Osteoblast (primary cell): ENCODE data around the gene ABCD1. TPM values are rescaled to one million over a fixed set of nuclear protein-coding genes. Genes with fewer than 3 reads are reported as not detected.

Source experiments
- DNase-seq: peaks from one replicate; pipeline ENCODE4 v3.0.0; 2011; ENCODE audit warnings: low spot score, mixed read lengths; ENCODE audit not compliant: insufficient read length; ENCODE audit errors: missing footprints
- H2AFZ ChIP-seq: 2 replicates; pipeline ENCODE4 v1.6.0; 2011; ENCODE audit warnings: mild to moderate bottlenecking, low read length
- H3K27ac ChIP-seq: 2 replicates; pipeline ENCODE4 v1.5.1; 2011; ENCODE audit warnings: mild to moderate bottlenecking, low read depth, low read length, moderate library complexity
- H3K27me3 ChIP-seq: 2 replicates; pipeline ENCODE4 v1.6.0; 2012; ENCODE audit warnings: mild to moderate bottlenecking, control low read depth, inconsistent platforms, low read length, moderate library complexity; ENCODE audit not compliant: insufficient read depth
- H3K36me3 ChIP-seq: 2 replicates; pipeline ENCODE4 v1.5.1; 2011; ENCODE audit warnings: mild to moderate bottlenecking, low read length, control low read depth, moderate library complexity; ENCODE audit not compliant: insufficient read depth
- H3K4me1 ChIP-seq: 2 replicates; pipeline ENCODE4 v1.5.1; 2011; ENCODE audit warnings: mild to moderate bottlenecking, low read length, control low read depth, moderate library complexity; ENCODE audit not compliant: insufficient read depth
- H3K4me2 ChIP-seq: 2 replicates; pipeline ENCODE4 v1.6.0; 2011; ENCODE audit warnings: mild to moderate bottlenecking, low read length; ENCODE audit not compliant: insufficient read depth
- H3K4me3 ChIP-seq: fragments of 200-600 bp; sonication (generic); 3 replicates; pipeline ENCODE4 v1.5.1; 2012; ENCODE audit warnings: mild to moderate bottlenecking, low read length, inconsistent platforms; ENCODE audit not compliant: insufficient read depth
- H3K79me2 ChIP-seq: 2 replicates; pipeline ENCODE4 v1.6.0; 2012; ENCODE audit warnings: mild to moderate bottlenecking, low read length, control low read depth, inconsistent platforms; ENCODE audit not compliant: insufficient read depth
- H3K9me3 ChIP-seq: 2 replicates; pipeline ENCODE4 v1.5.1; 2011; ENCODE audit warnings: low read depth, low read length, control low read depth
- H4K20me1 ChIP-seq: 2 replicates; pipeline ENCODE4 v1.6.0; 2012; ENCODE audit warnings: mild to moderate bottlenecking, low read length, control low read depth; ENCODE audit not compliant: insufficient read depth
- CTCF ChIP-seq: IDR thresholded peaks from 2 replicates; pipeline ENCODE4 v1.5.1; 2011; ENCODE audit warnings: mild to moderate bottlenecking, low read depth, low read length, moderate library complexity; ENCODE audit errors: extremely low read depth
- total RNA-seq: library from RNA; depleted of rRNA; stranded (reverse); fragments of >200 nt; gene quantifications from 2 replicates; pipeline ENCODE4 v1.2.3, GENCODE V29; 2012

The ABCD1 gene
- total RNA-seq, 1 donor, result 16.3 TPM

- H3K4me3 ChIP-seq, result no peak overlapping the region
- DNase-seq, result no peak
Measured at GRCh38 chrX:153783378-153784013, 58.8 kb downstream of the ABCD1 start.

GRCh38 chrX:153784325-153784967, 59.8 kb downstream of the ABCD1 start:
- Histone ChIP-seq H3K9me3 (no peaks in the 10 kb centered on the region), H3K79me2 (peaks cover under 1% of the 10 kb centered on the region), H4K20me1 (no peaks in the 10 kb centered on the region), H3K36me3 (peaks cover 4% of the 10 kb centered on the region), H3K27ac (no peak overlapping the region), H3K4me2 (no peak overlapping the region), H3K4me3 (no peak overlapping the region), H3K4me1 (peaks cover 2% of the 10 kb centered on the region), H2AFZ (no peak overlapping the region), H3K27me3 (no peaks in the 10 kb centered on the region)
- no peak for DNase-seq
- no peak for TF ChIP-seq CTCF

More at GRCh38 chrX:153783378-153784013, 58.8 kb downstream of the ABCD1 start:
- no peak for TF ChIP-seq CTCF
- Histone ChIP-seq H3K27ac (no peak overlapping the region), H3K4me2 (no peak overlapping the region), H3K79me2 (no peaks in the 10 kb centered on the region), H2AFZ (no peak overlapping the region), H3K4me1 (peaks cover 2% of the 10 kb centered on the region), H4K20me1 (no peaks in the 10 kb centered on the region), H3K9me3 (no peaks in the 10 kb centered on the region), H3K36me3 (peaks cover 4% of the 10 kb centered on the region), H3K27me3 (no peaks in the 10 kb centered on the region)

GRCh38 chrX:153786669-153787068, 62.0 kb downstream of the ABCD1 start:
- Histone ChIP-seq H2AFZ (no peak overlapping the region), H4K20me1 (peaks cover 6% of the 10 kb centered on the region), H3K4me2 (no peak overlapping the region), H3K4me3 (no peak overlapping the region), H3K9me3 (no peaks in the 10 kb centered on the region), H3K79me2 (peaks cover 22% of the 10 kb centered on the region), H3K27ac (no peak overlapping the region), H3K4me1 (no peaks in the 10 kb centered on the region), H3K27me3 (no peaks in the 10 kb centered on the region), H3K36me3 (peaks cover 4% of the 10 kb centered on the region)
- TF ChIP-seq CTCF, result no peak
- no peak for DNase-seq

- H4K20me1 ChIP-seq, result peaks cover 12% of the 10 kb centered on the region
- H3K4me1 ChIP-seq, result peaks cover 7% of the 10 kb centered on the region
- H3K4me3 ChIP-seq, result no peak overlapping the region
- DNase-seq, result no peak
- H3K27me3 ChIP-seq, result no peaks in the 10 kb centered on the region
- peaks cover 45% of the 10 kb centered on the region for H3K79me2 ChIP-seq
- H3K36me3 ChIP-seq, result peaks cover 4% of the 10 kb centered on the region
- H3K27ac ChIP-seq, result no peak overlapping the region
- no peak for TF ChIP-seq CTCF
- H3K9me3 ChIP-seq, result no peaks in the 10 kb centered on the region
- no peak overlapping the region for H2AFZ ChIP-seq
- H3K4me2 ChIP-seq, result no peak overlapping the region
Measured at GRCh38 chrX:153789654-153790053, 65.0 kb downstream of the ABCD1 start.
